ENCODE measurements around the gene RHEX.

Gene RHEX

GRCh38 chr1:206011057-206011456 is 41.9 kb upstream of the RHEX start:
- TF ChIP-seq CTCF (IDR thresholded peaks at IDR 0.05; ENCODE audit: control insufficient read depth, insufficient read depth, low read depth, low read length, missing control alignments), result no peak
- H3K4me3 ChIP-seq (ENCODE audit: control insufficient read depth, low read depth, low read length), result no peak overlapping the region
- no peak for DNase-seq (ENCODE audit: low read depth)

GRCh38 chr1:206012086-206012859 is 40.7 kb upstream of the RHEX start:
- no peak overlapping the region for H3K4me3 ChIP-seq (ENCODE audit: control insufficient read depth, low read depth, low read length)
- no peak for TF ChIP-seq CTCF (IDR thresholded peaks at IDR 0.05; ENCODE audit: control insufficient read depth, insufficient read depth, low read depth, low read length, missing control alignments)
- DNase-seq (ENCODE audit: low read depth), result no peak

DNA sequence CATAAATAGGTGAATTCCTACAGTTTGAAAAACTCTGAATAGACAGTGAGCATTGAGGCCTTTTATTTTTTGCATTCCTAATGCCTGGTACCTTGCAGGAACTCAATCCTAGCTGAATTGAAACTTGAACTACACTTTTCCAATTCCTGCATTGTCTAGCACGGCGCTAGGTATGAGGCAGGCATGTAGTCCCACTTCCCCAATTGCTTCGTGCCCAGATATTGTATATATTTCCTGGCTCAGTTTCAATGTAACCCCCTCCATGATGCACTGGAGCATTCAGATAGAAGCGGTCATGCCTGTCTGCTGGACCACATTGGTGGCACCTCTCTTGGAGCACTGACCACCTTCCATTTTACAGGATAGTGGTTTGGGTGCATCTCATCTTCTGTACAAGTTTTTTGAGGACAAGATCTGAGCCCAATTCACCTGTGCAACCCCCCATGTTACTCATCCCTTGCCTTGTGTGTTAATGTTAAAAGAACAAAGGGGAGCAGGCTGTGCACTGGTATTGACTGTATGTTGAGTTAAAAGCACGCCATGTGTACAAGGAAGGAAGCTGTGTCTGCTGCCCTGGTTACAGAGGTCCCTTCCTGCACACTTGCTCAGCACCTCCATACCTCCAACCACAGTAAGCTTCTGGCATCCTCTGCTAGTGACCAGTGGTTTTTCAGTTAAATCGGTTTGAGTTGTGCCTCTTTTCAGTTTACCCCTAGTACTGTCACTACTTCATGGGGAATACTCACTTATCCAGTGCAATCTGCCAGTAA is 39.8 kb upstream of the RHEX start:
- H3K4me3 ChIP-seq (ENCODE audit: control insufficient read depth, low read depth, low read length), result no peak overlapping the region
- no peak for TF ChIP-seq CTCF (IDR thresholded peaks at IDR 0.05; ENCODE audit: control insufficient read depth, insufficient read depth, low read depth, low read length, missing control alignments)
- no peak for DNase-seq (ENCODE audit: low read depth)

DNA sequence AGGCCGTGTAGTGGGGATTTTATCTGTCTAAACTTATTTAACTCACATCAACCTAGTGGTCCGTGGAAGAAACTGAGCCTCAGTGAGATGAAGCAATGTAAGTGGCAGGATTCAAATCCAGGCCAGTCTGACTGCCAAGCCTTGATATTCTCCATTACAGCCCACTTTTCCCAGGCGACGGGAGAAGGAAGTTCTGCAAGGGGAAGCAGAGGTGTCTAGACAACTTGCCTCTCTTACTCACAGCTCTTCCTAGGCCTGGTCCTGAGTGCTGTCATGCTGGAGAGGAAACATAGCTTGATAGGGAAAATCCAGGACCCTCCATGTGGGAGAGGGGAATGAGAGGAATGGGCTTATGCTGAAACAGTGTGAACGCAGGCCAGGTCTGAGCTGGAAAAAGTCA is 38.4 kb upstream of the RHEX start:
- DNase-seq (ENCODE audit: low read depth), result no peak
- no peak for TF ChIP-seq CTCF (IDR thresholded peaks at IDR 0.05; ENCODE audit: control insufficient read depth, insufficient read depth, low read depth, low read length, missing control alignments)
- no peak overlapping the region for H3K4me3 ChIP-seq (ENCODE audit: control insufficient read depth, low read depth, low read length)

DNA sequence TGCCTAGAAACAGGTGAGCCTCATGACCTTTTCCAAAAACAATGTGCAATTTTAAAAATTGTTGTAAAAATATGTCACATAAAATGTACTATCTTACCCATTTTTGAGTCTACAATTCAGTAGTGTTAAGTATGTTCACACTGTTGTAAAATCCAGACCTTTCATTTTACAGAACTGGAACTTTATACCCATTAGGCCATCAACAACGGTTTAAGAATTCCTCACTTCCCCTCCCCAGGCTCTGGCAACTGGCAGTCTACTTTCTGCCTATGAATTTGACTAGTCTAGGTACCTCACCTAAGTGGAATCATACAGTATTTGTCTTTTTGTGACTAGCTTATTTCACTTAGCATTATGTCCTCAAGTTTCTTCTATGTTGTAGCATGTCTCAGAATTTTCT is 37.9 kb upstream of the RHEX start:
- DNase-seq (ENCODE audit: low read depth), result no peak
- TF ChIP-seq CTCF (IDR thresholded peaks at IDR 0.05; ENCODE audit: control insufficient read depth, insufficient read depth, low read depth, low read length, missing control alignments), result no peak
- H3K4me3 ChIP-seq (ENCODE audit: control insufficient read depth, low read depth, low read length), result no peak overlapping the region

DNA sequence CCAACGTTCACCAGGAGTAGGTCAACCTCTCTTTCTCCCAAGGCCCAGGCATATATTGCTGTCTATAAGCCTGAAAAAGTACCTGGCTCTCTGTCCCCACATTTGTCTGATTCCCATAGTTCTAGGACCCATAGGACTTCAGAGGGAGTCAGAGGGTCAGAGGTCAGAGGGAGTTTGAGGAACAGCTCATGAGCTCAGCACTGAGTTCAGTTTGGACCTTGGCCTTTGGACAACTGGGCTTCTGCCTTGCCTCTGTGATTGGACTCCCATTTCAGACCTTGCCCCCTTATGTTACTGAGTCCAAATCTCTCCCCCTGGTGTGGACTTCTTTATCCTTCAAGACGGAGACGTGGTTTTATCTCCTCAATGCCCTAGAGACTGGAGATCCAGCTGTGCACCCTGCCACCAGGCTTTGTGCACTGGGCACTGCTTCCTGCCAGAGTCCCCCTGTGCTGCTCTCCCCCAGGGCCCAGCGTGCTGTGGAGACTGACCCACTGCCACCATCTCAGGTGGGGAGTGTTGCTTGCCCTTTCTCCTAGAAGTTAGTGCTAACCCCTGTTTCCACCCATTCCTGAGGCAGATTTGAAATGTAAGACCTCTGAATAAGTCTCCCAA is 32.5 kb upstream of the RHEX start:
- no peak for TF ChIP-seq CTCF (IDR thresholded peaks at IDR 0.05; ENCODE audit: control insufficient read depth, insufficient read depth, low read depth, low read length, missing control alignments)
- H3K4me3 ChIP-seq (ENCODE audit: control insufficient read depth, low read depth, low read length), result no peak overlapping the region
- DNase-seq (ENCODE audit: low read depth), result no peak
